ENCODE data around the gene GDF15. TPM values are rescaled to one million over a fixed set of nuclear protein-coding genes. Genes with fewer than 3 reads are reported as not detected.
"Not testable (repeated sequence)": the region's sequence is repeated elsewhere in the genome, so short reads cannot be mapped to it uniquely, and the experiment has no call there.

The GDF15 gene
- total and polyA plus RNA-seq, 2 experiments from 2014 or later: 27.7 to 36.0 TPM

DNA sequence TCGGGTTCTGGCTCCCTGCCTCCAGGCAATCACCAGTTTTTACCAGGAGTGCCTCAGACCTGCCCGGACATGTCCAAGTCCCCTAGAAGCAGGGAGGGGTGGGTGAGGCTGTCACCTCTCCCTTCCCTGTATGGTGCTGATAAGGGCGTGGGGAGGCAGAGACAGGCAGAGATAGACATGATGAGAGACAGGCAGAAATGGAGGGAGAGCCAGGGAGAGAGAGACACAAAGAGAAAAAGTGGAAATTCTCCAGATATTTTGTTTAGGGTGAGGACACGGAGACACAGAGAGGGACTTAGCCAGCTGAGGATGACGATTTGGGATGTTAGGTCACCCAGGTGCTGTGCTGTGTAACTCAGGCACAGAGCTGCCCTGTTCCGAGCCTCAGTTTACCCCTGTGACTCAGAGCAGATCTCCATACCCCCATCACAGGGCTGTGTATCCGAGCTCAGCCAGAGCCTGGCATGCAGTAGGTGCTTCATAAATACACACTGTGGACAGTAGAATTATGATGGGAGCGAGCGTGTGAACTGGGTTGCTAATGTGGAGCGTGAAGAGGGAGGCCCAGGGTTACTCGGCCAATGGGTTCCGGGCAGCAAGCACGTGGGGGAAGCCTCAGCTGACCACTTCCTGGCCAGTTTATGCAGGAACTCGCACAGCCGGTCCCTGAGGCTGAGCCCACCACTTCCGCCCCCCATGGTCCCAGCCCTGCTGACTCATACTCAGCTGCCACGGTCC lies 11.9 kb upstream of the GDF15 start:
- 15 to 17% methylated on average over 17 of the region's 17 CpGs for WGBS, 2 experiments (ENCODE audit: low coverage in 1 of 2, low lambda C conversion rate in 2 of 2, missing lambda C conversion rate in 2 of 2)
- peak; percentile 95 for DNase-seq
- Histone ChIP-seq H3K9me3 (ENCODE audit: low read depth) (no peaks in the 10 kb centered on the region), H3K4me2 (ENCODE audit: unreplicated experiment) (peak overlapping the region; percentile 51), H3K4me1 (ENCODE audit: insufficient read depth) (peaks cover 18% of the 10 kb centered on the region), H3K4me3 (no peak overlapping the region), H3F3A (ENCODE audit: insufficient read depth) (peaks cover 20% of the 10 kb centered on the region), H2AFZ (peak overlapping the region; percentile 51), H3K9ac (peak overlapping the region; percentile 77), H3K79me2 (ENCODE audit: insufficient read depth) (no peaks in the 10 kb centered on the region), H3K27me3 (replicated peaks; ENCODE audit: insufficient read depth) (no peaks in the 10 kb centered on the region), H3K9me2 (ENCODE audit: insufficient read depth) (no peaks in the 10 kb centered on the region), H4K20me1 (ENCODE audit: insufficient read depth) (no peaks in the 10 kb centered on the region), H3K36me3 (ENCODE audit: low read depth) (no peaks in the 10 kb centered on the region), H3K27ac (peak overlapping the region; percentile 91)
- TF ChIP-seq EZH2 (IDR thresholded peaks at IDR 0.05; ENCODE audit: insufficient read depth, poor library complexity, severe bottlenecking): no peak
- no peak for TF ChIP-seq EZH2phosphoT487 (IDR thresholded peaks at IDR 0.05; ENCODE audit: insufficient read depth, low read depth)
- in situ Hi-C loops (cut with MboI): no loop called here

DNA sequence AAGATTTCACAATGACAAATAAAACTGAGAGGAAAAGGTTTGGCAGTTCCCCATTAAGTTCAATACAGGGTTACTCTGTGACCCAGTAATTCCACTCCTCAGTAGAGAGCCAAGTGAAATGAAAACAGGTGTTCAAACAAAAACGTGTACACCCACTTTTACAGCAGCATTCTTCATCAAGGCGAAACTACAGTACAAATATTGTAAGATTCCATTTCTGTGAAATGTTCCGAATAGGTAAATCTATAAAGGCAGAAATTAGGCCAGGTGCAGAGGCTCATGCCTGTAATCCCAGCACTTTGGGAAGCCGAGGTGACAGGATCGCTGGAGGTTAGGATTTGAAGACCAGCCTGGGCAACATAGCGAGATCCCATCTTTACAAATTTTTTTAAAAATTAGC lies 8.9 kb upstream of the GDF15 start:
- Histone ChIP-seq H3K4me1 (ENCODE audit: insufficient read depth) (peaks cover 28% of the 10 kb centered on the region), H3K4me2 (ENCODE audit: unreplicated experiment) (no peak overlapping the region), H3K9me3 (ENCODE audit: low read depth) (no peaks in the 10 kb centered on the region), H3K36me3 (ENCODE audit: low read depth) (no peaks in the 10 kb centered on the region), H3K9ac (no peak overlapping the region), H3K79me2 (ENCODE audit: insufficient read depth) (no peaks in the 10 kb centered on the region), H3K9me2 (ENCODE audit: insufficient read depth) (no peaks in the 10 kb centered on the region), H3K27ac (no peak overlapping the region), H4K20me1 (ENCODE audit: insufficient read depth) (no peaks in the 10 kb centered on the region), H2AFZ (no peak overlapping the region), H3F3A (ENCODE audit: insufficient read depth) (peaks cover 31% of the 10 kb centered on the region), H3K27me3 (replicated peaks; ENCODE audit: insufficient read depth) (no peaks in the 10 kb centered on the region), H3K4me3 (no peak overlapping the region)
- TF ChIP-seq EZH2 (IDR thresholded peaks at IDR 0.05; ENCODE audit: insufficient read depth, poor library complexity, severe bottlenecking) (no peak), EZH2phosphoT487 (IDR thresholded peaks at IDR 0.05; ENCODE audit: insufficient read depth, low read depth) (no peak)
- WGBS, 2 experiments (ENCODE audit: low coverage in 1 of 2, low lambda C conversion rate in 2 of 2, missing lambda C conversion rate in 2 of 2): 79 to 84% methylated on average over 6 of the region's 6 CpGs
- no peak for DNase-seq
- in situ Hi-C loops (cut with MboI): no loop called here

GRCh38 chr19:18379803-18380747 lies 5.9 kb upstream of the GDF15 start:
- peak overlapping the region; percentile 51 for H3K27ac ChIP-seq
- in situ Hi-C loops (cut with MboI): no loop called here

DNA sequence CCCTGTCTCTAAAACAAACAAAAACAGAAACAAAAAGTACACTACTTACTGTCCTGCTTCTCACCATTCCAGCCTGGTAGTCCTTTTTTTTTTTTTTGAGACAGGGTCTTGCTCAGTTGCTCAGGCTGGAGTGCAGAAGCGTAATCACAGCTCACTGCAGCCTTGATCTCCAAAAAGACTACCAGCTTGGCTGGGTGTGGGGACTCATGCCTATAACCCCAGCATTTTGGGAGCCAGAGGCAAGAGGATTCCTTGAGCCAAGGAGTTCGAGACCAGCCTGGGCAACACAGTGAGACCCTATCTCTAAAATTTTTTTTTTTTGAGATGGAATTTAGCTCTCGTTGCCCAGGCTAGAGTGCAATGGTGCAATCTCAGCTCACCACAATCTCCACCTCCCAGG lies 5.1 kb upstream of the GDF15 start:
- no peak for DNase-seq
- Histone ChIP-seq H3K9me2 (ENCODE audit: insufficient read depth) (no peaks in the 10 kb centered on the region), H3K36me3 (ENCODE audit: low read depth) (no peaks in the 10 kb centered on the region), H3K79me2 (ENCODE audit: insufficient read depth) (no peaks in the 10 kb centered on the region), H4K20me1 (ENCODE audit: insufficient read depth) (no peaks in the 10 kb centered on the region), H3K4me2 (ENCODE audit: unreplicated experiment) (no peak overlapping the region), H3K4me1 (ENCODE audit: insufficient read depth) (peaks cover 19% of the 10 kb centered on the region), H3K9ac (0 out of 2 replicates have a peak overlapping the region, but pooled peaks have one; percentile 6), H3F3A (ENCODE audit: insufficient read depth) (peaks cover 20% of the 10 kb centered on the region; the same call in 1 of the 2 replicates), H3K27me3 (replicated peaks; ENCODE audit: insufficient read depth) (no peaks in the 10 kb centered on the region), H3K4me3 (no peak overlapping the region), H3K9me3 (ENCODE audit: low read depth) (no peaks in the 10 kb centered on the region), H3K27ac (peak overlapping the region; percentile 51), H2AFZ (peak overlapping the region; percentile 59; the same call in 1 of the 2 replicates)
- TF ChIP-seq EZH2phosphoT487 (IDR thresholded peaks at IDR 0.05; ENCODE audit: insufficient read depth, low read depth) (no peak), EZH2 (IDR thresholded peaks at IDR 0.05; ENCODE audit: insufficient read depth, poor library complexity, severe bottlenecking) (no peak)
- 65 to 67% methylated on average over 3 of the region's 3 CpGs for WGBS, 2 experiments (ENCODE audit: low coverage in 1 of 2, low lambda C conversion rate in 2 of 2, missing lambda C conversion rate in 2 of 2)
- in situ Hi-C loops (cut with MboI): no loop called here

More at GRCh38 chr19:18379803-18380747, 5.9 kb upstream of the GDF15 start:
- TF ChIP-seq EZH2phosphoT487 (IDR thresholded peaks at IDR 0.05; ENCODE audit: insufficient read depth, low read depth) (no peak), EZH2 (IDR thresholded peaks at IDR 0.05; ENCODE audit: insufficient read depth, poor library complexity, severe bottlenecking) (no peak)
- WGBS, 2 experiments (ENCODE audit: low coverage in 1 of 2, low lambda C conversion rate in 2 of 2, missing lambda C conversion rate in 2 of 2): 15 to 18% methylated on average over 22 of the region's 22 CpGs
- H3K4me2 ChIP-seq (ENCODE audit: unreplicated experiment): no peak overlapping the region
- peak; percentile 98 for DNase-seq
- H3K9ac ChIP-seq: peak overlapping the region; percentile 45
- no peak overlapping the region for H3K4me3 ChIP-seq
- H3K36me3 ChIP-seq (ENCODE audit: low read depth): no peaks in the 10 kb centered on the region
- no peaks in the 10 kb centered on the region for H3K9me2 ChIP-seq (ENCODE audit: insufficient read depth)
- H4K20me1 ChIP-seq (ENCODE audit: insufficient read depth): no peaks in the 10 kb centered on the region
- peaks cover 19% of the 10 kb centered on the region for H3K4me1 ChIP-seq (ENCODE audit: insufficient read depth)
- peaks cover 27% of the 10 kb centered on the region for H3F3A ChIP-seq (ENCODE audit: insufficient read depth)
- H3K9me3 ChIP-seq (ENCODE audit: low read depth): no peaks in the 10 kb centered on the region
- peak overlapping the region; percentile 59 for H2AFZ ChIP-seq
- no peaks in the 10 kb centered on the region for H3K27me3 ChIP-seq (replicated peaks; ENCODE audit: insufficient read depth)
- H3K79me2 ChIP-seq (ENCODE audit: insufficient read depth): no peaks in the 10 kb centered on the region

DNA sequence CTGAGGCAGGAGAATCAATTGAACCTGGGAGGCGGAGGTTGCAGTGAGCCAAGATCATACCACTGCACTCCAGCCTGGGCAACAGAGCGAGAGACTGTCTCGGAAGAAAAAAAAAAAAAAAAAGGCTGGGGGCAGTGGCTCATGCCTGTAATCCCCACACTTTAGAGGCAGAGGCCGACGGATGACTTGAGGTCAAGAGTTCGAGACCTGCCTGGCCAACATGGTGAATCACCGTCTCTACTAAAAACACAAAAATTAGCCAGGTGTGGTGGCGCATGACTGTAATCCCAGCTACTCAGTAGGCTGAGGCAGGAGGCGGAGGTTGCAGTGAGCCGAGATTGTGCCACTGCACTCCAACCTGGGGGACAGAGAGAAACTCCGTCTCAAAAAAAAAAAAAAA lies 2.3 kb upstream of the GDF15 start:
- H3K27me3 ChIP-seq (replicated peaks; ENCODE audit: insufficient read depth); H3K9ac ChIP-seq; H3K79me2 ChIP-seq (ENCODE audit: insufficient read depth); DNase-seq; H3K4me3 ChIP-seq; H3K9me3 ChIP-seq (ENCODE audit: low read depth); in situ Hi-C loops (cut with MboI); H2AFZ ChIP-seq; H3K4me2 ChIP-seq (ENCODE audit: unreplicated experiment); H3K9me2 ChIP-seq (ENCODE audit: insufficient read depth); H3K36me3 ChIP-seq (ENCODE audit: low read depth); H3K27ac ChIP-seq; H4K20me1 ChIP-seq (ENCODE audit: insufficient read depth): not testable (repeated sequence)
- Histone ChIP-seq H3K4me1 (ENCODE audit: insufficient read depth) (peaks cover 14% of the 10 kb centered on the region), H3F3A (ENCODE audit: insufficient read depth) (peaks cover 15% of the 10 kb centered on the region; the same call in 1 of the 2 replicates)
- 94 to 95% methylated on average over 11 of the region's 11 CpGs for WGBS, 2 experiments (ENCODE audit: low coverage in 1 of 2, low lambda C conversion rate in 2 of 2, missing lambda C conversion rate in 2 of 2)

All from GM23248 (cell line).